Endothelial cell of umbilical vein (primary cell): ENCODE data around the gene MFNG.

Source experiments
- CTCF ChIP-seq, 2 donors: IDR thresholded peaks; 1 replicate in 1 of 2; 2 replicates in 1 of 2; pipeline ENCODE4 v1.5.1; 2011; ENCODE audit warnings: low read length in 2 of 2, mild to moderate bottlenecking in 2 of 2, moderate library complexity in 2 of 2, control low read depth in 1 of 2, inconsistent platforms in 1 of 2, low read depth in 1 of 2; ENCODE audit not compliant: insufficient read depth in 1 of 2; ENCODE audit errors: extremely low read depth in 1 of 2
- EZH2 ChIP-seq: IDR thresholded peaks from 2 replicates; pipeline ENCODE4 v1.6.1; 2012; ENCODE audit warnings: borderline replicate concordance, low read depth, mild to moderate bottlenecking, moderate library complexity, low read length, inconsistent platforms; ENCODE audit not compliant: severe bottlenecking
- MYC ChIP-seq: IDR thresholded peaks from one replicate; pipeline ENCODE4 v1.6.1; 2011; ENCODE audit warnings: mild to moderate bottlenecking, low read depth, low read length
- POLR2A ChIP-seq: IDR thresholded peaks from 2 replicates; pipeline ENCODE4 v1.6.1; 2012; ENCODE audit warnings: low read depth, mild to moderate bottlenecking, control low read depth, low read length
- POLR2AphosphoS5 ChIP-seq: IDR thresholded peaks from 2 replicates; pipeline ENCODE4 v1.6.1; 2012; ENCODE audit warnings: low read depth, mild to moderate bottlenecking, control low read depth, low read length, moderate library complexity; ENCODE audit not compliant: insufficient read depth

- no peak for TF ChIP-seq MYC
- no peak for TF ChIP-seq POLR2A
- TF ChIP-seq CTCF (IDR thresholded peaks at IDR 0.05; ENCODE audit: extremely low read depth in 1 of 2, insufficient read depth in 1 of 2, low read depth in 1 of 2, low read length in 2 of 2), result no peak
- no peak for TF ChIP-seq POLR2AphosphoS5
- no peak for TF ChIP-seq EZH2
These were observed 14.3 kb downstream of the MFNG start for GRCh38 chr22:37471727-37472417.
